Activated CD4-positive, alpha-beta T cell treated with anti-CD3 and anti-CD28 coated beads, Interleukin-2, amount 10 ng/mL, durations not matched to agents 7 days and 5 days (primary cell): Measurements from ENCODE around the gene HCFC1. TPM values are rescaled to one million over a fixed set of nuclear protein-coding genes. Genes with fewer than 3 reads are reported as not detected.

Experiments used
- CTCF ChIA-PET: fragments of 350-600 bp; sonication (Branson Sonifier 250); formaldehyde crosslinking; loops from one replicate; lab custom pipeline; 2021; ENCODE audit warnings: antibody characterized with exemption; lab: Charles Lee
- POLR2A ChIA-PET: fragments of 350-600 bp; sonication (Branson Sonifier 250); formaldehyde crosslinking; loops from one replicate; lab custom pipeline; 2021; ENCODE audit warnings: antibody characterized with exemption; lab: Charles Lee
- DNase-seq: peaks from one replicate; pipeline ENCODE4 v3.0.0-alpha.2; 2020
- H3K27ac Mint-ChIP-seq: one replicate; pipeline ENCODE4 v1.8.0; 2021; ENCODE audit warnings: mild to moderate bottlenecking, moderate library complexity, mixed read lengths
- H3K27me3 Mint-ChIP-seq: one replicate; pipeline ENCODE4 v1.8.0; 2021; ENCODE audit warnings: mixed read lengths
- H3K36me3 Mint-ChIP-seq: one replicate; pipeline ENCODE4 v1.8.0; 2021; ENCODE audit warnings: low read depth, mixed read lengths
- H3K4me1 Mint-ChIP-seq: one replicate; pipeline ENCODE4 v1.8.0; 2021; ENCODE audit warnings: mixed read lengths
- H3K4me3 Mint-ChIP-seq: one replicate; pipeline ENCODE4 v1.8.0; 2021; ENCODE audit warnings: mild to moderate bottlenecking, moderate library complexity, mixed read lengths
- H3K9me3 Mint-ChIP-seq: one replicate; pipeline ENCODE4 v1.8.0; 2021; ENCODE audit warnings: mixed read lengths
- total RNA-seq, 2 experiments: library from RNA; stranded (reverse); gene quantifications; one replicate each; pipeline ENCODE4 v1.2.3, GENCODE V29; 2021

The HCFC1 gene
- total RNA-seq, 2 experiments from 2014 or later = 116 to 121 TPM

- Mint-ChIP-seq H3K36me3 (peaks cover 32% of the 10 kb centered on the region), H3K4me3 (no peak overlapping the region), H3K9me3 (no peaks in the 10 kb centered on the region), H3K4me1 (peaks cover 28% of the 10 kb centered on the region), H3K27ac (peak overlapping the region; percentile 41), H3K27me3 (no peaks in the 10 kb centered on the region)
- ChIA-PET POLR2A (interaction anchor here (0.6 kb wide), 1 partner anchor 345 kb away, joined by 6 read pairs; the partner anchor contains the start of gene TEX28), CTCF (interaction anchor here (0.7 to 10.3 kb wide), 6 partner anchors 11 to 186 kb away, joined by 3 to 205 read pairs (median 5); partner anchors contain the start of genes ARHGAP4, HCFC1, NAA10 and PLXNB3)
- DNase-seq = no peak
These were observed 21.5 kb downstream of the HCFC1 start for GRCh38 chrX:153950127-153950526.

- POLR2A ChIA-PET = no interaction called here
- H3K27ac Mint-ChIP-seq = peak overlapping the region; percentile 66
- peaks cover 28% of the 10 kb centered on the region for H3K36me3 Mint-ChIP-seq
- no peaks in the 10 kb centered on the region for H3K9me3 Mint-ChIP-seq
- H3K27me3 Mint-ChIP-seq = no peaks in the 10 kb centered on the region
- H3K4me1 Mint-ChIP-seq = peaks cover 31% of the 10 kb centered on the region
- H3K4me3 Mint-ChIP-seq = no peak overlapping the region
- CTCF ChIA-PET = interaction anchor here (0.6 to 10.3 kb wide), 13 partner anchors 10 to 541 kb away, joined by 3 to 205 read pairs (median 3); partner anchors contain the start of genes ARHGAP4, HCFC1, NAA10 and PLXNB3
- no peak for DNase-seq
These were observed 22.5 kb downstream of the HCFC1 start for GRCh38 chrX:153948847-153949805.

- Mint-ChIP-seq H3K27ac (peak overlapping the region; percentile 80), H3K27me3 (no peaks in the 10 kb centered on the region), H3K9me3 (no peaks in the 10 kb centered on the region), H3K4me3 (no peak overlapping the region), H3K36me3 (peaks cover 22% of the 10 kb centered on the region), H3K4me1 (peaks cover 28% of the 10 kb centered on the region)
- ChIA-PET CTCF (interaction anchor here (0.6 to 10.3 kb wide), 12 partner anchors 10 to 542 kb away, joined by 3 to 205 read pairs (median 4); partner anchors contain the start of genes ARHGAP4, HCFC1, NAA10 and PLXNB3), POLR2A (no interaction called here)
- no peak for DNase-seq
These were observed 23.6 kb downstream of the HCFC1 start for GRCh38 chrX:153948002-153948466.

GRCh38 chrX:153947009-153947769 lies 24.4 kb downstream of the HCFC1 start:
- peak overlapping the region; percentile 86 for H3K27ac Mint-ChIP-seq
- peaks cover 28% of the 10 kb centered on the region for H3K4me1 Mint-ChIP-seq
- no peaks in the 10 kb centered on the region for H3K27me3 Mint-ChIP-seq
- H3K9me3 Mint-ChIP-seq = no peaks in the 10 kb centered on the region
- H3K4me3 Mint-ChIP-seq = no peak overlapping the region
- peak; percentile 83 for DNase-seq
- ChIA-PET POLR2A (no interaction called here), CTCF (interaction anchor here (0.6 to 10.3 kb wide), 22 partner anchors 9 to 543 kb away, joined by 3 to 205 read pairs (median 4); partner anchors contain the start of genes ARHGAP4, HCFC1, NAA10 and PLXNB3)
- H3K36me3 Mint-ChIP-seq = peaks cover 19% of the 10 kb centered on the region

GRCh38 chrX:153945956-153946943 lies 25.4 kb downstream of the HCFC1 start:
- ChIA-PET CTCF (interaction anchor here (0.6 to 10.3 kb wide), 15 partner anchors 8 to 583 kb away, joined by 3 to 205 read pairs (median 4); partner anchors contain the start of genes ARHGAP4, HCFC1, NAA10 and PLXNB3), POLR2A (no interaction called here)
- no peak overlapping the region for H3K4me3 Mint-ChIP-seq
- no peak for DNase-seq
- H3K27me3 Mint-ChIP-seq = no peaks in the 10 kb centered on the region
- H3K36me3 Mint-ChIP-seq = peaks cover 16% of the 10 kb centered on the region
- no peak overlapping the region for H3K27ac Mint-ChIP-seq
- H3K4me1 Mint-ChIP-seq = peaks cover 30% of the 10 kb centered on the region
- H3K9me3 Mint-ChIP-seq = no peaks in the 10 kb centered on the region

GRCh38 chrX:153944800-153945150 lies 26.8 kb downstream of the HCFC1 start:
- Mint-ChIP-seq H3K9me3 (no peaks in the 10 kb centered on the region), H3K4me3 (no peak overlapping the region), H3K27ac (no peak overlapping the region), H3K4me1 (peaks cover 28% of the 10 kb centered on the region), H3K27me3 (no peaks in the 10 kb centered on the region), H3K36me3 (peaks cover 12% of the 10 kb centered on the region)
- POLR2A ChIA-PET = no interaction called here
- DNase-seq = no peak
- CTCF ChIA-PET = interaction anchor here (0.6 to 10.3 kb wide), 5 partner anchors 16 to 918 kb away, joined by 3 to 205 read pairs (median 6); partner anchors contain the start of genes ARHGAP4, HCFC1, NAA10 and PLXNB3

GRCh38 chrX:153944140-153944799 lies 27.3 kb downstream of the HCFC1 start, which contains the start of gene RENBP:
Gene RENBP (minus strand): TSS chrX:153944643. CDS start chrX:153944610, 33 bp downstream.
- peak; percentile 50 for DNase-seq
- Mint-ChIP-seq H3K4me3 (peak within 1 kb of the TSS; percentile 81), H3K27me3 (no peaks in the 10 kb centered on the region), H3K36me3 (peaks cover 10% of the 10 kb centered on the region), H3K27ac (peak within 1 kb of the TSS; percentile 90), H3K4me1 (peaks cover 25% of the 10 kb centered on the region), H3K9me3 (no peaks in the 10 kb centered on the region)
- CTCF ChIA-PET = interaction anchor here (1.6 to 10.3 kb wide), 4 partner anchors 16 to 180 kb away, joined by 3 to 205 read pairs (median 44); partner anchors contain the start of genes ARHGAP4, HCFC1, NAA10 and PLXNB3
- POLR2A ChIA-PET = no interaction called here

GRCh38 chrX:153941336-153942252 lies 30.0 kb downstream of the HCFC1 start:
- DNase-seq = no peak
- CTCF ChIA-PET = interaction anchor here (1.0 kb wide), 1 partner anchor 13 kb away, joined by 3 read pairs; no protein-coding TSS in a partner anchor
- H3K9me3 Mint-ChIP-seq = no peaks in the 10 kb centered on the region
- peaks cover 15% of the 10 kb centered on the region for H3K4me1 Mint-ChIP-seq
- H3K4me3 Mint-ChIP-seq = peak overlapping the region; percentile 61
- no peaks in the 10 kb centered on the region for H3K27me3 Mint-ChIP-seq
- peaks cover 7% of the 10 kb centered on the region for H3K36me3 Mint-ChIP-seq
- H3K27ac Mint-ChIP-seq = peak overlapping the region; percentile 79
- POLR2A ChIA-PET = no interaction called here

- ChIA-PET CTCF (interaction anchor here (1.0 to 3.3 kb wide), 4 partner anchors 8 to 17 kb away, joined by 3 to 15 read pairs (median 5); no protein-coding TSS in a partner anchor), POLR2A (no interaction called here)
- Mint-ChIP-seq H3K27ac (no peak overlapping the region), H3K4me1 (peaks cover 17% of the 10 kb centered on the region), H3K9me3 (no peaks in the 10 kb centered on the region), H3K27me3 (no peaks in the 10 kb centered on the region), H3K4me3 (no peak overlapping the region), H3K36me3 (peaks cover 7% of the 10 kb centered on the region)
- no peak for DNase-seq
These were observed 32.0 kb downstream of the HCFC1 start for GRCh38 chrX:153939573-153939972.

GRCh38 chrX:153938226-153938786 lies 33.3 kb downstream of the HCFC1 start:
- ChIA-PET POLR2A (no interaction called here), CTCF (interaction anchor here (0.8 to 3.3 kb wide), 5 partner anchors 9 to 14 kb away, joined by 3 to 15 read pairs (median 6); no protein-coding TSS in a partner anchor)
- no peak overlapping the region for H3K4me3 Mint-ChIP-seq
- H3K27ac Mint-ChIP-seq = no peak overlapping the region
- no peaks in the 10 kb centered on the region for H3K27me3 Mint-ChIP-seq
- H3K36me3 Mint-ChIP-seq = peaks cover 5% of the 10 kb centered on the region
- peaks cover 20% of the 10 kb centered on the region for H3K4me1 Mint-ChIP-seq
- no peak for DNase-seq
- no peaks in the 10 kb centered on the region for H3K9me3 Mint-ChIP-seq
